SHP77 treated with DMSO at 0.1 percent for 48 hours (cell line): ENCODE data around the gene LCN1.
"Not testable (repeated sequence)": the region's sequence is repeated elsewhere in the genome, so short reads cannot be mapped to it uniquely, and the experiment has no call there.

Experiments used
- DNase-seq: peaks from one replicate; lab custom pipeline; 2025; lab: John Stamatoyannopoulos, UW

Gene LCN1

GRCh38 chr9:135504262-135505243 is 16.7 kb upstream of the LCN1 start:
- DNase-seq: no peak

- no peak for DNase-seq
Measured at GRCh38 chr9:135505406-135506187, 15.6 kb upstream of the LCN1 start.

DNA sequence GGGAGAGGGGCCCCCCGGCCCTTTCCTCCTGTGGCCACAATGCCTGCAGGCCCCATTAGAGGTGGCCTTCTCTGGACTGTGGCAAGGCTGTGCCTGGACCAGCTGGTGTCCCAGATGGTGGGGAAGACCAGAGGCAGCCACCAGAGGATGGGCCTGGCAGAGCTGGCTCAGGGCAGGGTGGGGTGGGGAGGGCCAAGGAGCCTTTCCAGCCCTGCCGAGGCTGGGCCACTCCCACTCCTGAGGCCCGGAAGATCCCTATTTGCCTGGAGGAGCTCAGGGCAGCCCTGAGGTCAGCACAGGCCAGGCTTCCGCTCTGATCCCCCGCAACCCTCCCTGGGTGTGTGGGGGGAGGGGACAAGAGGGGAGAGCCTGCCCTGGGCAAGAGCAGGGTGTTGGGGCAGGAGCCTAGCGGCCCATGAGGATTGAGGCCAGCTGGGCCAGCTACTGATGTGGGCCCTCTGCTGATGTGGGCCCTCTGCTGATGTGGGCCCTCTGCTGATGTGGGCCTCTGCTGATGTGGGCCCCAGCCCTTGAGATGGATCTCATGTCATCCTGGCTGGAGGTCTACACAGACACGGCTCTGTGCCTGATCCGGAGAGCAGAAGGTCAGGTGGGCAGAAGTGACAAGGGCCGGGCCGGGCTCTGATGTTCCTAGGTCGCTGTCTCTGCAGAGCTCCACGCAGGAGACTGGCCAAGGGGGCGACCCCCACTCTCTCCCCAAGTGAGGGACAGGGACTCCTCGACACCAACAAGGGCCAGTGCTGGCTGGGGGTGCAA is 14.7 kb upstream of the LCN1 start:
- no peak for DNase-seq

DNA sequence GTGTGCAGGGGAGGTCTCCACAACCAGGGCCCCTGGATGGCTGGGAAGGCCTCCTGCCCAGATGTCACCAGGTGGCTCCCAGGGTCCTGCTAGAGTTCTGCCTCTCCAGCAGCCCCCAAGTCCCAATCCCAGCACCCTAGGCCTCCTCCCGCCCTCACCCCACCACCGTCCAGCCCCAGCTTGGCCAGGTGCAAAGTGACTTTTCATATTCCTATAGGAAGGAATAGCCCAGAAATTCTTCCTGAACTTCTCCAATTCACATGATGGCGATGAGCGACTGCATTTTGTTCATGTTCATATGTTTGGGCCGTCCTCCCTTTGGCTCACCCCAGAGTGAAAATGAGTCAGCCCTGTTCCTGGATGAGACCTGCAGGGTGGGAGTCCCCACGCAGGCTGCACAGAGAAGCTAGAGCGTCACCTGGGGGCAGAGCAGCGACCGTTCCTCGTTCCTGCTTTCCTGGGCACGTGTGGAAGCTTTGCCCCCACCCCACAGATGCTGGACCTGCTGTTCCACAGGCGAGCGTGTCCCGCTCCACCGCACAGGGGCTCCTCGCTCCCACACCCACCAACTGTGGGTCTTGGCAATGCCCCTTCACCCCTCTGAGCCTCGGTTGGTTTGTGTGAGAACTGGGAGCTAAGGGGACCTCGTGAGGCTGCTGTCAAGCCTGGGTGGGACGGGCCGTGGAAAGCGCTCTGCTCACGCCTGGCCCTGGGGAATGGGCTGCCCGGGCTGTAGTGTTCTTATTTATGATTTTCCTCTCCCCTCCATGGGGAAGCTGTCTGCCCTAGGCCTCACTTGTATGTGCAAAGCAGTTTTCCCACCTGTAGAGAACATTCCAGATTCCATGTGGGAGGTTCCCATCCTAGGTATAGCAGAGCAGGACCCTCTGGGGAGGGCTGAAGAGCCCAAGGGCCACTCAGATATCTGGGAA is 13.9 kb upstream of the LCN1 start:
- DNase-seq: no peak

- DNase-seq: no peak
Measured at GRCh38 chr9:135508211-135508820, 12.9 kb upstream of the LCN1 start.

DNA sequence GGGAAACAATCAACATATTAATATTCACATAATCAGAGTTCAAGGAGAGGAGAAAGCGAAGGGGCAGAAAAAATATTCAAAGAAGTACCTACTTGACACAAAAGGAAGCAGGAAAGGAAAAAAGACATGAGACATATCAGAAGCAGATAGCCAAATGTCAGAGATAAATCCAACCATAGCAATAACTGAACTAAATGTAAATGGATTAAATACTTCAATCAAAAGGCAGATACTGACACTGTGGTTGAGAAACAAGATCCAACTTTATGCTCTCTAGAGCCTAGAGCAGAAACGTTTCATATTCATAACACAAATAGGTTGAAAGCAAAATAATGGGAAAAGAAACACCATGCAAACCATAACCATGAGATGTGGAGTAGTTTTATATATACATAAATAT is 11.8 kb upstream of the LCN1 start:
- DNase-seq: no peak

DNA sequence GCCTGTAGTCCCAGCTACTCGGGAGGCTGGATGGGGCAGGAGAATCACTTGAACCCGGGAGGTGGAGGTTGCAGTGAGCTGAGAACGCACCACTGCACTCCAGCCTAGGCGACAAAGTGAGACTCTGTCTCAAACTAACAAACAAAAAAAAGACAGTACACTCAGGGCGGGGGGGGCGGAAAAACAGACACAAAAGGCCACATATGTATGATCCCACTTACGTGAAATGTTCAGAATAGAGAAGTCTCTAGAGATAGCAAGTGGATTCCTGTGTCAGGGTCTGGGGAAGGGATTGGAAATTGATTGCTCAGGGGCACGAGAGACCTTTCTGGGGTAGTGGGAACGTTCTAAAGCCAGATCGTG is 9.0 kb upstream of the LCN1 start:
- no peak for DNase-seq

- DNase-seq: no peak
Measured at GRCh38 chr9:135512904-135513303, 8.3 kb upstream of the LCN1 start.

DNA sequence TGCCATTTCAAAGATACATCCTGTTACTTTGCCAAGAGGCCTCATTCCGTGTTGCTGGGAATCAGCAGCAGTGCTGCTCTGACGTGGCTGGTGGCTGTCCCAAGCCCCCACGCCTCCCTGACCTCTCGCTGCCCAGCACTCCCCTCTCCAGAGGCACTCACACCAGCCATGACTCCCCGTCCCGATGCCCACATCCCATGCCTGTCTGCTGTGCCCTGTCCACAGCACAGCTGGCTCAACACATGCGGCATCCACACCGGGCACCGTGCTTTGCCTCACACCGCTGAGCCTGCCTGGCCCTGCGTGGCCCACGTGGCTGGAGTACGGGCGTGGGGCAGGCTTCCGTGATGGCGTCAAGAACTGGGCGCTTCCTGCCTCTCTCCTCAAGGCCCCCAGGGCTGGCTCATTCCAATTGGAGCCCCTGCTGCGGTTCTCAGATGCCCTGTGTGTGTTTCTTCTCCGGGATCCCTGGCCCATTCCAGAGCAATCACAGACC is 7.8 kb upstream of the LCN1 start:
- DNase-seq: no peak

DNA sequence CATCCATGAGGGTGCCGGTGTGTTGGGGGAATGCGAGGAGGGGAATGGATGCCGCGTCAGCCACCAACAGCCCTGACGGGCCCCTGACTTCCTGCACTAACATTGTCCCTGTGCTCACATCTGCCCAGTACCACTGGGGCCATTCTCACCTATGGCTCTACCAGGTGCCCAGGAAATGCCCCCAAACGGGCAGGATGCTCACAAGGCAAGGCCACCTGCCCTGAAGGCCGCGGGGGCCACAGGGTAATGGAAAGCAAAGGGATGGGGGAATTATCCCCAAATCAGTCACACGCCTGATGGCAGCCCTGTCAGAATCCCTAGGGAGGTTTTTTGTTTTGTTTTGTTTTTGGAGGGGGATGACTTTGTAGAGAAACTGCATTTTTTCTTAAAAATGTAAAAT is 7.3 kb upstream of the LCN1 start:
- not testable (repeated sequence) for DNase-seq

GRCh38 chr9:135514342-135515082 is 6.7 kb upstream of the LCN1 start:
- no peak for DNase-seq

DNA sequence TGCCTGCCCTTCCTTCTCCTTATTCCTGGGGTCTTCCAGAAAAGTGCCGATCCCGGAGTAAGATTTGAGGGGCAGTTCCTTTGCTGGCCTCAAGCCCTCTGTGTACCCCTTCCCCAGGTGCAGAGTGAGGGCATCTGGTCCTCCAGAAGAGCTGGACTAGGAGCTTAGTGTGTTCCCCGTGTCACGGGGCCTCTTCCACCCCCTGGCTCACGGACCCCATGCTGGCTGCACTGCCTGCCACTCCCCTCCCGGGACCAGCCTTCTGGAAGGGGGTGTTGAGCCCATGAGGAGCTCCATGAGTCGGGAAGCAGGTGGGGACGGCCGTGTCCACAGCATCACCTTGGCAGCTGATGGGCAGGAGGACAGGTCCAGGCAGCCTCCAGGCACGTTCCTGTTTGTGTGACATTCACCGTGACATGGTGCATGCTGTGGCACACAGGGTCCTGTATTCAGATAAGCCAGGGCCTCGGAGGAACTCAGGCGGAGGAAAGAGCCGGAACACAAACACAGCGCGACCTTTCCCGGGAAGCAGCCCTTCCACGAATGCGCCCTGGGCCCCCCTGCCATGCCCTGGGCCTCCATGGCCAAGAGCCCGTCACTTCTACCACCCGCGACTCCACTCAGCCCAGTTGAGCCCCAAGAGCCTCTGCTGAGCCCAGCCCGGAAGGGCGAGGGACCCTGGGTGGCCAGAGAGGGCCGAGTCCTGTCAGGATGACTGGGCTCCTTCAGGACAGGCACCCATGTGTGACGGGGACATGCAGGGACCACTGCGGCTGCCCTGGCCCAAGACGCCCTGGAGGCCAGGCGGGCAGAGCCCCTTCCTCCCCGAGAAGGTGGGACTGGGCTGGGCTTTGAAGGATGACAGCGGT is 5.9 kb upstream of the LCN1 start:
- DNase-seq: no peak

GRCh38 chr9:135516132-135516860 is 4.9 kb upstream of the LCN1 start:
- no peak for DNase-seq

DNA sequence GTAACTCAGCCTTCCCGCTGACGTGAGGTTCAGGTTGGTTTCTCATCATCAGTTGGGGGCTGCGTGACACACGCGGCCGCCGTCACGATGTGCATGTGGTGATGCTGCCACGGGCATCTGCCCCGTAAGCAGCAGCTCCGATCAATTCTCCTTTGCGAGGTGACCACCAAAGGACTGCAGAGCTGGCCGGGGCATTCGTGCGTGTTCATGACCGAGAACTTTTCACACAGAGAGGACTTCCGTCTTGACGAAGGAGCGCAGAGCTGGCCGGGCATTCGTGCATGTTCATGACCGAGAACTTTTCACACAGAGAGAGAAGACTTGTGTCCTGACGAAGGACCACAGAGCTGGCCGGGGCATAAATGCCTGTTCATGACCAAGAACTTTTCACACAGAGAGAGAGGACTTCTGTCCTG is 3.8 kb upstream of the LCN1 start:
- no peak for DNase-seq

DNA sequence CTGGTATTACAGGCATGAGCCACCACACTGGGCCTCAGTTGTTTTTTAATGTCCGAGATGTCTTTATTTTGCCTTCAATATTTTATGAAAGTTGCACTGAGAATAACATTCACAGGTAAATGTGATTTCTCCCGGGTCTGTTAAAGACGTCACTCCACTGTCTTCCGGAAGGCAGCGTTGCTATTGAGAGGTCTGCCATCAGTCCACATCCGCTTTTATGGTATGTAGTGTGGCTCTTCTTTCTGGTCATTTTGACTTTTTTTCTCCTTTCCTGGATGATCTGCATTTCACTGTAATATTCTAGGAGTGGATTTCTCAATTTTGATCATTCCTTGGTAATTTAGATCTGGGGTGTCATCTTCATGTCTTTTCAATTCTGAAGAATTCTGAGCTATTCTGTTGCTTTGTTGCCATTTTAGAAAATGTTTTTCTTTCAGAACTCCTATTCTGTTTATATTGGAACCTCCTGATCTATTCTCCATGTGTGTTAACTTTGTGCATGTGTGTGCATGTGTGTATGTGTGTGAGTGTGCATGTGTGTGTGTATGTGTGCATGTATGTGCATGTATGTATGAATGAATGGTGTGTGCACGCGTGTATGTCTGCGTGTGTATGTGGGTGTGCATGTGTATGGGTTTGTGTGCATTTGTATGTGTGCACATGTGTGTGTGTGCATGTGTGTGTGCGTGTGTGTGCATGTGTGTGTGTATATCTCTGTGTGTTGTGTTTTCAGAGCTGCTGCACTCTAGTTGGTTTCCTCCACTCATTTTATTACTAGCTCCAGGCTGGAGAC is 1.9 kb upstream of the LCN1 start:
- no peak for DNase-seq

DNA sequence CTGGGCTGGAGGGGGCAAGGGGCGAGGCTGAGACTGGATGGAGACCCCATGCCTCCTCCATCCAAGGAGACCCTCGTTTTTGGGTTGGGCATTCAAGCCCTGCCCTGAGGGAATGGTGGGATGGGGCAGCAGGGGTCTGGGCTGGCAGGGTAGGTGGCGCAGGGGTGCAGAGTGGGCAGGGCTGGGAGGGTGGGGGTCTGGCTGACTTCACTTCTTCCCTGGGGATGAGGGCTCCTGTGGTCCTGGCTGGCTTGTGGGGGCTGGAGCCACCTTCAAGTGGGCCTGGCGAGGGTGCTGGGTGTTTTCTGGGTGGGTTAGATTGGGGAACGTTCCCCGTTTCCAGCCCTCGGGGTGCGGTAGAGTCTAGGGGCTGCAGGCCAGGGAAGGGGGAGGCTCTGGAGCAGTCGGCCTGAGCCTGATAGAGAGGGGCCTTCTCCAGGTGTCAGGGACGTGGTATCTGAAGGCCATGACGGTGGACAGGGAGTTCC is 412 bp downstream of the LCN1 start:
- no peak for DNase-seq
